HG03139 (cell line): ENCODE results near the gene LRRC61.

Source experiments
- ATAC-seq: cut with Tn5 transposase; IDR thresholded peaks from one replicate; pipeline ENCODE4 v1.9.1; 2021; ENCODE audit not compliant: unreplicated experiment

LRRC61 gene

DNA sequence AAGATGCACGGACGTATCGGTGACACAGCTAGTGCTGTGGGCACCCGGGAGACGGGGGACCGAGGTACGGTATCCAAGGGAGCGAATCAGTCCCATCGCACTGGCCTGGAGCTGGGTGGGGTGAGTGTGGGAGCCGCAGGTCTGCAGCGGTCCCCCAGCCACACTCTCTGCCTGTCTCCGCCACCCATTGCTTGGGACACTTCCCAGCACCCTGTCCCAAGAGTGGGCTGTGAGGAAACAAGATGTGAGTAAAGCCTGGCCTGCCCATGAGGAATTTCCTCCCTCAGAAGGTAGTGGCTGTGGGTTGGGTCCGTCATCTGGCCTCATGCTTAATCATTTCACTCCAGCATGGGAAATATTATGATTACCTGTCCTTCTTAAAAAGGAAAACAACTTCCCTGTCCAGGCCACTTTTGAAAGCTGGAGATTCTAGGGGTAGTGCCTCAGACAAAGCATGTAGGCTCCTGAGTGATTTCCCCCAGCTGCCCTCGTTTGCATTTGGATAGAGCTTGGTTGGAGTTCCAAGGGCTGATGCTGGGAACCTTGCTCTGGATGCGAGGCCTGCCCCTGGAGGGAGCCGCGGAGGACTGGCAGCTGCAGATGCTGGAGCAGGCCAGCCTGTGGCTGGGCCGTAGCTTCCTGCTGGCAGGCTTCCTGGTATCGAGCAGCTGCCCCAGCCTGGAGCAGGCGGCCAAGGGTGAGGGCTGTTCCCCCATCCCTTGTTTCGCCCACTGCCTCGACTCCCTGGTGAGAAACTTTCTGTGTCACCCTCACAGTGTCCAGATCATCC is 6.4 kb downstream of the LRRC61 start:
- no peak for ATAC-seq

DNA sequence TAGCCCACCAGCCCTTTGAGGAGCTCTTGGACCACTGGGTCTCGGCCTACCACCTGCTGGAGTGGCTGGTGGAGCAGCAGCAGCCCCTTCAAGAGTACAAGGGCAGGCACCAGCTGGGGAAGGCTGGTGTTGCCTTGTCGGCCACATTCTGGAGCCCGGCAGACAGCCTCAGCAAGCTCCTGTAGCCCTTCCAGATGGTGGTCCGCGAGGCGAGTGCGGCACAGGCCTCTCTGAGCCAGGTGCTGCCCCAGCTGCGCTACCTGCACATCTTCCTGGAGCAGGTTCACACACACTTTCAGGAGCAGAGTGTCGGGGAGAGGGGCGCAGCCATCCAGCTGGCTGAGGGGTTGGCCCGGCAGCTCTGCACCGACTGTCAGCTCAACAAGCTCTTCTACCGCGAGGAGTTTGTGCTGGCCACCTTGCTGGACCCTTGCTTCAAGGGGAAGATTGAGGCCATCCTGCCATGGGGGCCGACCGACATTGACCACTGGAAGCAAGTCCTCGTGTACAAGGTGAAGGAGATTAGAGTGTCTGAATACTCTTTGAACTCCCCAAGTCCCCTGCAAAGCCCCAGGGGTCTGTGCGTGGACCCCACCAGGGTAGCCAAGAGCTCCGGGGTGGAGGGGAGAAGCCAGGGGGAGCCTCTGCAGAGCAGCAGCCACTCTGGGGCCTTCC is 7.2 kb downstream of the LRRC61 start:
- ATAC-seq = no peak

DNA sequence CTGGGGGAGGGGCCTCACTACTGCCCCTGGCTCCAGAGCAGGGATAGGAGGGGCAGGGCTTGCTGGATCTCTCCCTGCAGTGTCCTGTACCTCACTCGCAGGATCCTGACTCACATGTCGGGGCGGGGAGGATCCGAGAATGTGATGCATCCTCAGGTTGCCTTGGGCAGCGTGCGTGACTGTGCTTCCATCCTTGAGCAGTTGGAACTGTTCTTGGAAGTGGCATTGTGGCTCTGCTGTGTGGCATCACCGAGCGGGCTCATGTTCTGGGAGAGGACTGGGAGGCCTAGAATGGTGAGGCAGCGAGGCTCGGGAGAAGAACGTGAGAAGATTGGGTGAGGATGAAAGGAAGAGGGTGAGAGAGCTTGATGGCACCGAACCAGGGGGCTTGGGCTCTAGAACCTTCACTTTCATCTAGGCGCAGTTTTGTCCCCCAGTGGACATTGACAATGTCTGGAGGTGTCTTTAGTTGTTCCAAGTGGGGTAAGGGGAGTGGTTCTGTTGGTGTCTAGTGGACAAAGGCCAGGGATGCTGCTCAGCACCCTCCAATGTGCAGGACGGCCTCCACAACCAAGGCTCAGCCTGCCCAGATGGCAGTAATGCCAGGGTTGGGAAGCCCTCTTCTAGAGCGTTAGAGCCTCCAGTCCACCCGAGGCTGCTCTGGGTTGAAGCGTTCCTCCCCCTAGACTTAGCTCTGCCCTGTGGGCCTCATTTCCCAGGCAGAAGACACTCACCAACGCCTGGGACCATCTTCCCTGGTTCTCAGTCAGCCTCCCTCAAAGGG is 9.9 kb downstream of the LRRC61 start:
- ATAC-seq = no peak

DNA sequence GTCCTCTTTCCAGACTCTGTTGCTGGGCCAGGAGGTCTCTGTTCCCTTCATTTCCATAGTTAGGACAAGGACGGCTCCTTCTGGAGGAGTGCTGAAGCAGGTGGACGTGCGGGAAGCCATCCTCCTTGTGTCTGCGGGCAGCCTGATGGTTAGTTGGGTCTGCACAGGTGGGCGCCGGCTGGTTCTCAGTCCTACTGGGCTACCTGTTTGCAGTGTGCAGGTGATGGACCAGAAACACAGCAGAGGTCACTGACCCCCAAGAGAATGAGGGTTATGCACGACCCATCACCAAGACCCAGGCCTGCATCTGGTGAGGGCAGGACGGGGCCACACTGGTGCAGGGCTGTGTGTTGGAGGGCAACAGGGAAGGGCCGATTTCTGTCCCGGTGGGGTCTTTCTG is 10.5 kb downstream of the LRRC61 start:
- no peak for ATAC-seq

DNA sequence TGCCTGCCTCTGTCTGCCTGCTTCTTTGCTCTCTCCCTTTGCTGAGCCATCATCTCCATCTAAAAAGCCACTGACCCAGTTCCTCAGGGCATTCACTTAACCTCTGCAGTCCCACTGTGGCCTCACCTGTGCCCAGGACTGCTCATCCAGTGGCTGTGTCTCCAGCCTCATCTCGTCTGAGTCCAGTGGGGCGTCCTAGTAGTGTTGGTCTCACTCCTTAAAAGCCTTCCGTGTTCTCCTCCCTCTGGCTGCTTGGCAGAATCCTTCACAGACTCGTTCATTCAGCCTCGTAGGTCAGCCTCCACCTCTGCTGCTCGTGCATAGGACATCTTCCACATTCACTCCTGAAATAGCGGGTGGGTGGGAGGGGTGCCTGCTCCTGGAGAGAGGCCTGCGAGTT is 11.0 kb downstream of the LRRC61 start:
- no peak for ATAC-seq

DNA sequence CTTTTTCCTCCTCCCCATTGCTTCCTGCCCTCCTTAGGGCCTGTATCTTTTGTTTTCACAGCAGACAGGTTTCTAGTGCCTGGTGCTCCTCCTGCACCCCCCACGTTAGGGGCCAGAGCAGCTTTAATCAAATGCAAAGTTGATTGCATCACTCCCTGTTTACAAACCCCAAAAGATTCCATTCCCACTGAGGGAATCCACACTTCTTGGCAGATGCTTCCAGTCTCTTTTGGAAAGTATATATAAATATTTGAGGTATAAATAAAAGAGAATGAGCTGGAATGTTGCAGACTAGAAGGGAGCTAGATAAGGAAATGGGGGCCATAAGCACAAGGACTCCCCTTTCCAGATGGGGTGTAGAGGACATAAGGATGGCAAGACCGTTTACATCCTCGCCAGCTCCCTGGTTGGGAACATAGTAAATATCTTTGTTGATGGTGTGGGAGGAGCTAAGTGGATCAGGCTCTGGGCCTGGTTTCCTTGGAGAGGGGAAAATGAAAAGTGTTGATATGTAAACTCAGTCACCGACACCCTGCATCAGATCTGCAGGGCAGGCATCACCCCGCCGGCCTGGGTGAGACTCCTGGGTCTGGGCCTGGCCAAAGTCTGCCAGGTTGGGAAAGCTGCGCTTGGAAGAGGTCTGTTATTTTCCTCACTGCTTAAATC is 12.1 kb downstream of the LRRC61 start:
- no peak for ATAC-seq

DNA sequence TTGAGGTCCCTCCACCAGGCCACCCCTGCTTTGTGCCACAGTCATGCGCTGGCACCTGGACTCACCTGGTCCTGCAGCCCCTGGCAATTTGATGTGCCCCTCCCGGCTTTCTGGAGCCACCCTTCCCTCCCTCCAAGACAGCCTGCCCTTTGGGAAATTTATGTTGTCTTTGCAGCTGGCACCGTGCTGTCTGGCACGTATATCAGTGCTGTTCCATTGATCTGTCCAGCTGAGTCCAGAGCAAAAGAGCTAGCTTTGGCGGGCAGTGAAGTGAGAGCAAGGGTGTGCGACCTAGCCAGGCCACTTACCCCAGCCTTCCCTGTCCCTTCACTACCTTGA is 12.6 kb downstream of the LRRC61 start:
- no peak for ATAC-seq

DNA sequence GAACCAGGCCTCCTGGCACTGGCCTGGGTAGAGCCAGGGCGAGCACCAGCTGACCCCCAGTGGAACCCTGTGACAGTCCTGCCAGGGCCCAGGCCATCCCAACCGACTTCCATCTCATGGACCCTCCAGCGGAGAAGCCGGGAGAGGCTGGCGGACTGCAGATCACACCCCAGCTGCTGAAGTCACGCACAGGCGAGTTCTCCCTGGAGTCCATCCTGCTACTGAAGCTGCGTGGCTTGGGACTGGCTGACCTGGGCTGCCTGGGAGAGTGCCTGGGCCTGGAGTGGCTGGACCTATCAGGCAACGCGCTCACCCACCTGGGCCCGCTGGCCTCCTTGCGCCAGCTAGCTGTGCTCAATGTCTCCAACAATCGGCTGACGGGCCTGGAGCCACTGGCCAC is 13.6 kb downstream of the LRRC61 start:
- ATAC-seq = no peak

DNA sequence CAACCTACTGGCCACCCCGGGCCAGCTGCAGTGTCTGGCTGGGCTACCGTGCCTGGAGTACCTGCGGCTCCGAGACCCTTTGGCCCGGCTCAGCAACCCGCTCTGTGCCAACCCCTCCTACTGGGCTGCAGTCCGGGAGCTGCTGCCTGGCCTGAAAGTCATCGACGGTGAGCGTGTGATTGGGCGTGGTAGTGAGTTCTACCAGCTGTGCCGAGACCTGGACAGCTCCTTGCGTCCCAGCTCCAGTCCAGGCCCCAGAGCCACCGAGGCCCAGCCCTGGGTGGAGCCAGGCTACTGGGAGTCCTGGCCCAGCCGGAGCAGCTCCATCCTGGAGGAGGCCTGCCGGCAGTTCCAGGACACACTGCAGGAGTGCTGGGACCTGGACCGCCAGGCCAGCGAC is 14.0 kb downstream of the LRRC61 start:
- no peak for ATAC-seq

DNA sequence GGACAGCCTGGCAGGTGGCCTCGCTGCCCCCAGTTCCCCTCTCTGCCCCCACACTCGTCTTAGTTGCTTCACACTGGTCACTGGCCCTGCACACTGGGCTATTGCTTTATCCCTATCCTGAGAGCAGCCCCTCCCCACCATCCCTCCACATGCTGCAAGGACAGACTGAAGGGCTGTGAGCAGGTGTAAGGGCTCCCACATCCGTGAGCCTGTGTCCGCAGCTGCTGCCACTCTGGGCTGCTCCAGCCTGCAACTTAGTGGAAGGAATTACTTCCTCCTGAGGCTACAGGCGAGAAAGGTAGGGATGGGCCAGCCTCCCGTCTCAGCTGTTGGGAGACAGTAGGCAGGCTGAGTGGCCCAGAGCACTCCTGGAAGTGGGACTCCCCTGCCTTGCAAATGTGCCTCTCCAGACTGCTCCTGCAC is 14.5 kb downstream of the LRRC61 start:
- no peak for ATAC-seq

DNA sequence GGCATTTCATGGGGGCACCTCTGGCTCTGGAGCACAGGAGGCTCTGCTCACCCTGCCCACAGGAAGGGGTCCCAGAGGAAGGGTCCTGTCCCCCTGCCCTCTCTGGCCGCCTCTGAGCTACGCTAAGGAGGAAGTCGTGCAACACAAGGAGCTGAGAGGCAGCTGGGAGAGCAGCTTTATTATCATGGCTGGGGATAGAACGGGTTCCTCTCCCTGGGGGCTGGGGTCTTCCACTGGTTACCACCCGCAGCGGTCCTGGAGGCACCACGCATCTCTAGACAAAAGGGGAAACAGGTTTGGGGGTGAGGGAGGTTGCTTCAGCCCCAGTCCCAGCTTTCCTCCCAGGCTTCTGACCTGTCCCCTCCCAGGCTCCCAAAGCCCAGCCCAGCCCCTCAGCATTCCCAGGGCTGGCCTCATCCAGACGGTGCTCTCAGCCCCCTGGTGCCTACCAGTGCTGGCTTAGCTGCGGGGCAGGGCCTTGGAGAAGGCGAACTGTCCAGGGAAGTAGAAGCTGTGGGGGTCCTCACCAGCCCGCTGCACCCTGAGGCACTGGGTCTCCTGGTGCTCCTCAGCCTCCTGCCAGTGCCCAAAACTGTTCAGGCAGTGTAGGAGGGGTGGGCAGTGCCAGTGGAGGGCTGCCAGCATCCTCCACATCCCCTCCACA is 15.1 kb downstream of the LRRC61 start:
- ATAC-seq = no peak

DNA sequence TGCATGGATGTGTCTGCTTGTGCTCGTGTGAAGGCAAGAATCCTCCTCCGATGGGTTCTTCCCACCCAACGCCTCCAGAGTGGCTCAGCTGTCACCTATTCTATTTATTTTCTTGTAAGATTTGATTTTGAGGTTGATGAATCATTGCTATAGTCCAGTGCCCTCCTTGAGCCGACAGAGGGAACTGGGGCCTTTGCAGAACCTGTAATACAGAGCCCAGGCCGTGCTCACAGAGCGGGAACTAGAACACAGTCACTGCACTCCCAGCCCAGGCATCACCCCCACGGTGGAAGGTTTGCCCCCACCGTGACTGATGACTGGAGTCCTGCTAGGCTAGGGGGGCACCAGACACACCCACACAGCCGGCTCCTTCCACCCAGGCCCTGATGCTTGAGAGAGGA is 16.3 kb downstream of the LRRC61 start:
- ATAC-seq = no peak

DNA sequence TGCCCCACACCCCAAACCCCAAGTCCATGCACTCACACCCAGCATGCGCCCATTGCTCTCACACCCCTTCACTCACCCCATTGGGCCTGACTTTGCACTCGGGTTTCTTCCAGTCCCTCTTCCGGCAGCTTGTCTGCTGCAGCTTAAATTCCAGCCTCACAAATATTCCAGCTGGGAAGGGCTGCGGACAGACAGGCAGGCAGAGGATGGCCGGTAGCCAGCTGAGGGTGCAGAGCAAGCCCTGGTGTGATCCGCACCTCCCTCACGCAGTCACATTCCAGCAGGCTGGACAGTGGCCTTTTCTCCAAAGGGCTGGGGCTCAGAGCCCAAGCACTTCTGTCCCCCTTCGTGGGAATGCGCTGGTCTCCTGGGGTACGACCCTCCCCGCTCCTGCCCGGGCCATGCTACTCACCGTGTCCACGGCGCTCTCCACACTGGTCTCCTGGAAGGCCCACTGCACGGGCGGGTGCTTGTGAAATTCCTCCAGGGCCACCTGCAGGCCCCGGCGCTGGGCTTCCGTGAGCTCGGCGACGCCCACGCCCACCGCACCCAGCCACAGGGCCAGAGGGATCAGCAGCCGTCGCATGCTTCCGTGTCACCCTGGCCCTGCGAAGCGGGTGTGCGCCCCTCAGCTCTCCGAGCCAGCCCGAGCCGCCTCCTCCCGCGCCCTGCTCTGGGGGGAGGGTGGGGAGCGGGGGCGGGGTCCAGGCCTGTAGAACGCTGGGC is 17.0 kb downstream of the LRRC61 start:
- ATAC-seq = no peak

DNA sequence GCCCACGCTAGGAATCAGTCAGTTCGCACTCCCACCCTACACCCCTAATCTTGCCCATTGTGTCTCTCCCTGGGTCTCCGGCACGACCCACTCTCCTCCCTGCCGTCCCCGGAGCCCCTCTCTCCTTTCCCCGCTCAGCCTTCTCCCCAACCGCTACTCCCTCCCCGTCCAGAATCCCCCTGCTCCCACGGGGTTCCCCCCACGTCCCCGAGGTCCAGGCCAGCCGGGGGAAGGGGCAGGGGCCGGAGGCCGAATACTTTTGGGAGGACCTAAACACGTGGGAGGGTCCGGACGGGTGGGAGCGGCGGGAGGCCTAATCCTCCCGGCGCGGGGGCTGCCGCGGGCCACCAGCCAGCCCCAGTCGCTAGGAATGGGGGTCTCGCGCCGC is 17.7 kb downstream of the LRRC61 start:
- ATAC-seq = no peak

DNA sequence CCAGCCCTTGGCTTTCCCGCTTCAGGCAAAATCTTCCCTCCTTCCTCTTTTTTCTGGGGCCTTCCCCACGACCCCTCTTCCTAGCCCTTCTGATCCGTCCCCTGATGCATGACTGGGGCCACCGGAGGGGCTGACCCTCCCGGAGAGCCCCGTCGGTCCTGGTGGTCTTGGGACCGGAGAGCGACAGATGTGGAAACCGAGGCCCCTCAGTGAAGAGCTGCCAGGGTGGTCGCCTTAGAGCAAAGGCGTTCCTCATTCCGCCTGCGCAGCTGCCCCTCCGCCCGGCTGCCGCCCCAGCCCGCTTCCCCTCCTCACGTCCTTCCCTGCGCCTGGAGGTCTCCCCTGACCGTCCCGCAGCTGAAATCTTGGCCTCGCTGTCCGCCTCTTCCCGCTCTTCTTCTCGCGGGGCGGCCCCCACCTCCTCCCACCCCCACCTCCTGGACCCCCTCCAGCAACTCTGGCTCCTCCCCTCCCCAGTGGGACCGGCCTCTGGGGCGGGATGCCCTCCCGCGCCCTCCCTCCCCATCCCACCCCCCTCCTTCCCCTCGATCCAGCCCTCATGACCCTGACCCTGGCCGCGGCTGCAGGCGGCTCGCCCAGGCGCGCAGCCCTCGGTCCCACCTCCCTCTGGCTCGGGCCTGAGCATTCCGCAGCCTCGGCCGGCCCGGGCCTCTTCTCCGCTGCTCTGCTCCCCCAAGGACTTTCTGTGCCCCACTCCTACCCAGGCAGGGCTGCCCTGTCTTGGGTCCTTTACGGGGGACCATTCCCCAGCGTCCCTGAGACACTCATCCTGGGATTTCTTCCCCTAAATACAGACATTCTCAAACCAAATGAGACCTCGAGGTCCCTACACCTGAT is 18.3 kb downstream of the LRRC61 start, which contains the start of gene RARRES2:
Gene RARRES2, minus strand, starts transcription at position 367 of the 858 bp plus-strand sequence. CDS start 1,020 bp downstream, outside the sequence.
- no peak for ATAC-seq

DNA sequence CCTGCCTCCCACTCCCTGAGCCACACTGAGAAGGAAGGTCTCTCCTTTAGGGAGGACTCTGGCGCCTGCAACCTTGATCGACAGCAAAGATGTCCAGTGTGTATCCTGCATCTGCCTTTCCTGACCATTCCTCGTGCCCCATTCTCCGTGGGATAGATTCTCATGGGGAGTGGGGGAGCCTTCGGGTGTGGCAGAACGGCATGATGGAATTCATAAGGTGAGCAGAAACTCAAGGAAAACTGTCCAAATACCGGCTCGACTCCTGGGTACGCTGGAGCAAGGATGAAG is 18.9 kb downstream of the LRRC61 start:
- no peak for ATAC-seq

DNA sequence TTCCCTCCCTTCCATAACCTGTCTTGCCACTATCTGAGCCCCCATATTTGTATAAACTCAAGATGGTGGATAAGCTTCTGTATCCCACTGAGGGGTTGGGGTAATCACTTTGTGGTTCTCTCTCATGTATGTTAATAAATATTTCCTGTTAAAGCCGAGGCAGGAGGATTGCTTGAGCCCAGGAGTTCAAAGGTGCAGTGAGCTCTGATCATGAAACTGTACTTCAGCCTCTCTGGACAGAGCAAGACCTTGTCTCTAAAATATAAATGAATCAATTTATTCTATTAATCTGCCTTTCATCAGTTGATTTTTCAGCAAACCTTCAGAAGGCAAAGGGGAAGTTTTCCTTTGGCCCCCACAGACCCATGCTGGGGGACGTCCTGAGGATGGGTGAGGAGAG is 20.1 kb downstream of the LRRC61 start:
- ATAC-seq = no peak

DNA sequence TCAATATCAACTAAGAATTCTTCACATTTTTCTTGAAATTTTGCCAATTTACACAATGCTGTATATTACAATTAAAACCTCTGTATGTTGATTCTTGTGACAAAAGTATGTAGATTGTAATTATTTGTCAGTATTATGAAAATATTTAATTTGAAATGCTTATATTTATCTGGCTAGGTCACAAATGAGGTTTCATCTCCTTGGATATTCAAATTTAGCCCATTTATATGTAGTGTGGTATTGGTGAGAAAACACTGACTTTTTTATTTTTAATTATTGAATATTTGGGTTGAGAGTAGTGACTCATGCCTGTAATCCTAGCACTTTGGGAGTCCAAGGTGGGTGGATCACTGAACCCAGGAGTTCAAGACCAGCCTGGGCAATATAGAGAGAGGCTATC is 21.1 kb downstream of the LRRC61 start:
- no peak for ATAC-seq

DNA sequence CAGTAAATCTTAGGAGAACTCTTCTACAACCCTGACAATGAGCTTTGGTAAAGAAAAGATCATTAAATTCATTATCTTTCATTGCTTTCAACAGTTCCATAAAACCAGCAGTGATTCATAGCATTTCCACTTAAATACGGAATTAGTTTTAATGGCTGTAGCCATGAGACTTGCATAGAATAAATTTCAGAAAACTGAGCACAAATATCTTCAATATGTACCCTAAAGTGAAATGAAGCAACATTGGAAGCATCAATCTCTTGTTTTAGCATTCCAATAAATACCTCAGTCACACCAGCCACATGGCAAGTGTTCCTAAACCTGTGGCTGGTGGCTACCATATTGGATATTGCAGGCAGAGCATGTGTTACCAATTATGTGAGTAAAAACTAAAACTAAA is 21.9 kb downstream of the LRRC61 start:
- ATAC-seq = no peak

DNA sequence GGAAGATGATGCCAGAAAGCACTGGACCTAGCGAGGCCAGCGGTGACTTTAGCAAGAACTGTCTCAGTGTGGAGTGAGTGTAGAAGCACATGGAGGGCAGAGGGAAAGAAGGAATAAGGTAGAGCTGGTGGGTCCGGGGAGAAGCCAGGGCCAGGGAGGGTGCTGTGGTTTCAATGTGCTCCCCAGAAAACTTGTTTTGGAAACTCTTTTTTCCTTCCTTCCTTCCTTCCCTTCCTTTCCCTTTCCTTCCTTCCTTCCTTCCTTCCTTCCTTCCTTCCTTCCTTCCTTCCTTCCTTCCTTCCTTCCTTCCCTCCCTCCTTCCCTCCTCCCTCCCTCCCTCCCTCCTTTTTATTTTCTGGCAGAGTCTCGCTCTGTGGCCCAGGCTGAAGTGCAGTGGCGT is 23.8 kb downstream of the LRRC61 start:
- ATAC-seq = no peak
